D721Med (cell line): ENCODE measurements around the gene ARL5C.
"Not testable (repeated sequence)": the region's sequence is repeated elsewhere in the genome, so short reads cannot be mapped to it uniquely, and the experiment has no call there.

Experiments
- DNase-seq: peaks from one replicate; pipeline ENCODE4 v3.0.0; 2011; ENCODE audit warnings: low spot score; ENCODE audit not compliant: insufficient read length
- FAIRE-seq: peaks from 2 replicates; lab custom pipeline; 2011; peaks lifted over from hg19 to GRCh38; lab: Jason Lieb, UNC
- CTCF ChIP-seq: IDR thresholded peaks from 2 replicates; pipeline ENCODE4 v1.5.1; 2012; ENCODE audit warnings: mild to moderate bottlenecking, control low read depth; ENCODE audit not compliant: insufficient read depth; ENCODE audit errors: missing control alignments

The ARL5C gene

GRCh38 chr17:39173526-39174274 lies 7.7 kb upstream of the ARL5C start:
- TF ChIP-seq CTCF, result no peak
- no peak for DNase-seq
- no peak for FAIRE-seq

GRCh38 chr17:39173080-39173479 lies 7.1 kb upstream of the ARL5C start:
- DNase-seq (no peak), FAIRE-seq (no peak)
- TF ChIP-seq CTCF, result no peak

- FAIRE-seq, result no peak
- no peak for TF ChIP-seq CTCF
- DNase-seq, result no peak
Measured at GRCh38 chr17:39171933-39172332, 6.0 kb upstream of the ARL5C start.

GRCh38 chr17:39170558-39170957 lies 4.6 kb upstream of the ARL5C start:
- TF ChIP-seq CTCF, result no peak
- FAIRE-seq, result no peak
- DNase-seq, result no peak

- DNase-seq, result no peak
- no peak for FAIRE-seq
- no peak for TF ChIP-seq CTCF
Measured at GRCh38 chr17:39170109-39170508, 4.1 kb upstream of the ARL5C start.

- FAIRE-seq, result no peak
- no peak for DNase-seq
- TF ChIP-seq CTCF, result no peak
Measured at GRCh38 chr17:39169518-39169917, 3.6 kb upstream of the ARL5C start.

GRCh38 chr17:39169101-39169500 lies 3.1 kb upstream of the ARL5C start:
- no peak for TF ChIP-seq CTCF
- no peak for FAIRE-seq
- DNase-seq, result no peak

- FAIRE-seq, DNase-seq: not testable (repeated sequence)
Measured at GRCh38 chr17:39168503-39168902, 2.5 kb upstream of the ARL5C start.
